Measurements from ENCODE around the gene TNS3. TPM values are rescaled to one million over a fixed set of nuclear protein-coding genes. Genes with fewer than 3 reads are reported as not detected.

TNS3 gene
- total RNA-seq, 1 donor from 2014 or later: 89.8 TPM

GRCh38 chr7:47574482-47575329 lies 7.2 kb downstream of the TNS3 start:
- Histone ChIP-seq H3K4me3 (no peak overlapping the region), H3K27ac (peak overlapping the region; percentile 85 to 86), H3K36me3 (no peaks in the 10 kb centered on the region), H3K27me3 (no peaks in the 10 kb centered on the region), H3K4me1 (peaks cover 39 to 84% of the 10 kb centered on the region in 2 donors), H3K9me3 (no peaks in the 10 kb centered on the region)
- intact Hi-C loops (cut with DNase I): loop anchor here (5.0 to 10.0 kb wide), 3 partner anchors 57 to 513 kb away; partner anchors contain the start of genes PKD1L1 and UPP1
- TF ChIP-seq CTCF (IDR thresholded peaks at IDR 0.05): no peak
- no peak for DNase-seq (ENCODE audit: low spot score in 2 of 2)

GRCh38 chr7:47573758-47574481 lies 8.0 kb downstream of the TNS3 start:
- no peak overlapping the region for H3K4me3 ChIP-seq
- intact Hi-C loops (cut with DNase I): loop anchor here (5.0 to 10.0 kb wide), 3 partner anchors 57 to 513 kb away; partner anchors contain the start of genes PKD1L1 and UPP1
- no peaks in the 10 kb centered on the region for H3K9me3 ChIP-seq
- DNase-seq (ENCODE audit: low spot score in 2 of 2): peak in 1 of 2 donors; percentile 80
- peaks cover 39 to 76% of the 10 kb centered on the region in 2 donors for H3K4me1 ChIP-seq
- TF ChIP-seq CTCF (IDR thresholded peaks at IDR 0.05): no peak
- H3K36me3 ChIP-seq: no peaks in the 10 kb centered on the region
- peak overlapping the region; percentile 85 to 86 for H3K27ac ChIP-seq
- no peaks in the 10 kb centered on the region for H3K27me3 ChIP-seq

- intact Hi-C loops (cut with DNase I): loop anchor here (5.0 to 10.0 kb wide), 3 partner anchors 56 to 514 kb away; partner anchors contain the start of genes PKD1L1 and UPP1
Observed at GRCh38 chr7:47572939-47573757, 8.8 kb downstream of the TNS3 start.

GRCh38 chr7:47572094-47572445 lies 9.8 kb downstream of the TNS3 start:
- Histone ChIP-seq H3K4me3 (peak overlapping the region; percentile 23 to 55), H3K9me3 (no peaks in the 10 kb centered on the region), H3K4me1 (peaks cover 31 to 61% of the 10 kb centered on the region in 2 donors), H3K27ac (peak overlapping the region; percentile 85 to 86), H3K27me3 (no peaks in the 10 kb centered on the region), H3K36me3 (no peaks in the 10 kb centered on the region)
- intact Hi-C loops (cut with DNase I): loop anchor here (5.0 to 10.0 kb wide), 3 partner anchors 55 to 515 kb away; partner anchors contain the start of genes PKD1L1 and UPP1
- TF ChIP-seq CTCF (IDR thresholded peaks at IDR 0.05): peak in 1 of 3 experiments; percentile 20
- peak in 1 of 2 donors; percentile 80 for DNase-seq (ENCODE audit: low spot score in 2 of 2)

More at GRCh38 chr7:47572939-47573757, 8.8 kb downstream of the TNS3 start:
- Histone ChIP-seq H3K27me3 (no peaks in the 10 kb centered on the region), H3K9me3 (no peaks in the 10 kb centered on the region), H3K4me1 (peaks cover 35 to 70% of the 10 kb centered on the region in 2 donors), H3K4me3 (no peak overlapping the region), H3K27ac (peak overlapping the region; percentile 85 to 86), H3K36me3 (no peaks in the 10 kb centered on the region)
- no peak for DNase-seq (ENCODE audit: low spot score in 2 of 2)
- no peak for TF ChIP-seq CTCF (IDR thresholded peaks at IDR 0.05)

Data from ascending aorta (tissue), 2 donors.